ENCODE measurements around the gene PBX3.

PBX3 gene

GRCh38 chr9:125782718-125783117 is 35.5 kb downstream of the PBX3 start:
- TF ChIP-seq CTCF (conservative IDR thresholded peaks at IDR 0.05; ENCODE audit: control insufficient read depth, insufficient read depth, low read depth, low read length), result no peak
- H3K4me3 ChIP-seq (ENCODE audit: control insufficient read depth, low read depth, low read length), result no peak overlapping the region
- no peak for DNase-seq (ENCODE audit: low read depth)

- no peak for TF ChIP-seq CTCF (conservative IDR thresholded peaks at IDR 0.05; ENCODE audit: control insufficient read depth, insufficient read depth, low read depth, low read length)
- DNase-seq (ENCODE audit: low read depth), result peak; percentile 9
- no peak overlapping the region for H3K4me3 ChIP-seq (ENCODE audit: control insufficient read depth, low read depth, low read length)
These were observed 37.3 kb downstream of the PBX3 start for GRCh38 chr9:125784286-125785049.

- peak; percentile 59 for DNase-seq (ENCODE audit: low read depth)
- H3K4me3 ChIP-seq (ENCODE audit: control insufficient read depth, low read depth, low read length), result no peak overlapping the region
- TF ChIP-seq CTCF (conservative IDR thresholded peaks at IDR 0.05; ENCODE audit: control insufficient read depth, insufficient read depth, low read depth, low read length), result no peak
These were observed 38.1 kb downstream of the PBX3 start for GRCh38 chr9:125785248-125785751.

GRCh38 chr9:125787715-125788114 is 40.5 kb downstream of the PBX3 start:
- no peak for DNase-seq (ENCODE audit: low read depth)
- H3K4me3 ChIP-seq (ENCODE audit: control insufficient read depth, low read depth, low read length), result no peak overlapping the region
- TF ChIP-seq CTCF (conservative IDR thresholded peaks at IDR 0.05; ENCODE audit: control insufficient read depth, insufficient read depth, low read depth, low read length), result no peak

GRCh38 chr9:125789196-125789595 is 42.0 kb downstream of the PBX3 start:
- H3K4me3 ChIP-seq (ENCODE audit: control insufficient read depth, low read depth, low read length), result no peak overlapping the region
- no peak for DNase-seq (ENCODE audit: low read depth)
- TF ChIP-seq CTCF (conservative IDR thresholded peaks at IDR 0.05; ENCODE audit: control insufficient read depth, insufficient read depth, low read depth, low read length), result no peak

- H3K4me3 ChIP-seq (ENCODE audit: control insufficient read depth, low read depth, low read length), result no peak overlapping the region
- no peak for DNase-seq (ENCODE audit: low read depth)
- no peak for TF ChIP-seq CTCF (conservative IDR thresholded peaks at IDR 0.05; ENCODE audit: control insufficient read depth, insufficient read depth, low read depth, low read length)
These were observed 47.5 kb downstream of the PBX3 start for GRCh38 chr9:125794708-125795107.

Data from fibroblast of mammary gland (primary cell).